SH-SY5Y (cell line): Measurements from ENCODE around the gene AADACL4.

Experiments
- GATA2 ChIP-seq: IDR thresholded peaks from 2 replicates; pipeline ENCODE4 v1.6.1; 2011; ENCODE audit warnings: mild to moderate bottlenecking, low read depth, low read length
- GATA3 ChIP-seq: IDR thresholded peaks from 2 replicates; pipeline ENCODE4 v1.6.1; 2011; ENCODE audit warnings: low read depth, mild to moderate bottlenecking, low read length, moderate library complexity

DNA sequence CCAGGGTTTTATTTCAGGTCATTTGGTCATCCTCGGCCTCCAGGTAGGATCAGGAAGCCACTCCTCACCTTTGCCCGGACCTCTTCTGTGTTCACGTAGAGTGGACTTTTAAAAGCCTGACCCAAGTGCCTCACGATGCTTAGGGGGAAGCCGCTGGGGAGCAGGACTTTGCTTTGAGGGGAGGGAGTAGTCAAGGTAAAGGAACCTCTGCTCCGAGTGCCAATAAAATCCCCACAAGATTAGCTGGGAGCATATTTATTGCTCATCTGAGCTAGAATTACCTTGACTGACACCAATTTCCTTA is 25.3 kb upstream of the AADACL4 start:
- TF ChIP-seq GATA2 (no peak), GATA3 (no peak)
